ENCODE measurements around the gene PLPP6.

PLPP6 gene

GRCh38 chr9:4700932-4701331 is 38.8 kb downstream of the PLPP6 start:
- DNase-seq = no peak

GRCh38 chr9:4701526-4701925 is 39.4 kb downstream of the PLPP6 start:
- no peak for DNase-seq

GRCh38 chr9:4704129-4704528 is 42.0 kb downstream of the PLPP6 start:
- DNase-seq = no peak

- no peak for DNase-seq
Observed at GRCh38 chr9:4706021-4706420, 43.9 kb downstream of the PLPP6 start.

GRCh38 chr9:4706971-4707622 is 45.0 kb downstream of the PLPP6 start:
- no peak for DNase-seq

- DNase-seq = no peak
Observed at GRCh38 chr9:4709380-4709779, 47.3 kb downstream of the PLPP6 start.

- DNase-seq = no peak
Observed at GRCh38 chr9:4713849-4714248, 51.8 kb downstream of the PLPP6 start.

GRCh38 chr9:4714266-4715016 is 52.3 kb downstream of the PLPP6 start:
- no peak for DNase-seq

Measured in RPMI8226 (cell line).